Astrocyte (in vitro differentiated cells and primary cell): ENCODE measurements around the gene GPR153.

ENCODE experiments used
- CTCF ChIP-seq: IDR thresholded peaks from 2 replicates; pipeline ENCODE4 v1.5.1; 2011; ENCODE audit warnings: low read depth, mild to moderate bottlenecking, inconsistent platforms, low read length, moderate library complexity; ENCODE audit not compliant: insufficient read depth
- EZH2 ChIP-seq: IDR thresholded peaks from 2 replicates; pipeline ENCODE4 v1.6.1; 2012; ENCODE audit warnings: mild to moderate bottlenecking, low read length, inconsistent platforms; ENCODE audit not compliant: insufficient read depth

- TF ChIP-seq CTCF (no peak), EZH2 (no peak)
These were observed 61.4 kb downstream of the GPR153 start, which contains the start of gene RPL22 for GRCh38 chr1:6199298-6200187.
